HK-2 (cell line): ENCODE results near the gene TRIM34.
"Not testable (repeated sequence)": the region's sequence is repeated elsewhere in the genome, so short reads cannot be mapped to it uniquely, and the experiment has no call there.

ENCODE experiments used
- DNase-seq: peaks from one replicate; pipeline ENCODE4 v3.0.0-alpha.2; 2018; ENCODE audit not compliant: unreplicated experiment

TRIM34 gene

DNA sequence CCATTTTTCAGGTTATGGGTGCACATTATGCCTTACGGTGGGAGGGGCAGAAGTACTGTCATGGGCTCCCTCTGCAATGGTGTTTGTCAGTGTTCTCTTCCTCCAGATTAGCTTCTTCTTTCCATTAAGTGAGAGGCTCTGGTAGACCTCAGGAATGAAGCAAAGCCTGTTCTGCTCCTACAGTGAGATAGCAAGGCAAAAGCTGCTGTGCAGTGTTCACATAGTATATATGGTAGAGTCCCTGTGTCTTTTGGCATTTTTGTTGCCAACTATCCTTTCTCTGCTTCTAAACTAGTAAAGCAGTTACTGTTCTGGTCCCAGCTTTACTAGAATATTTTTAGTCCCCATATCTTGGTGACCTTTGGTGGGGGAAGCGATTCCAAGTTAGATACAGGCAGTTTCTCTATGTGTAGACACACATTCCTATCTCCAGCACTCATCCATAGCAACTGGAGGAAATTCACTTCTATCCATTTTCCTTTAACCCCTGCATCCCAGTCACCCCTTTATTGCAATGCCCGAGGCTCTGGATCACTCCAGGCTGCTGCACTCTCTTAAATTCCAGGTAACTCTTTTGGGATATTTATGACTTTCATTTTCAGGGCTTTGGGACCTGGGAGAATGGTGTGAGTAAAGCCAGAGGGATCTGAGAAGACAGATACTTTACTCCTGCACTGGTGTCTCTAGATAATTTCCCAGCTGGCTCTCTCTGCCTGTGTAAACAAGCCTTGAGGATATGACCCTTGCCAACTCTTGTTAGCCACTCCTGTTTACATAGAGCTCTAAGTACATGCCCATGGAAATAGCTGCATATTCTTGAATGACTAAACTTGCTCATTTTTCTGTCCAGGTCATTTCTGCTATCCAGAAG lies 3.9 kb upstream of the TRIM34 start:
- DNase-seq, result no peak

DNA sequence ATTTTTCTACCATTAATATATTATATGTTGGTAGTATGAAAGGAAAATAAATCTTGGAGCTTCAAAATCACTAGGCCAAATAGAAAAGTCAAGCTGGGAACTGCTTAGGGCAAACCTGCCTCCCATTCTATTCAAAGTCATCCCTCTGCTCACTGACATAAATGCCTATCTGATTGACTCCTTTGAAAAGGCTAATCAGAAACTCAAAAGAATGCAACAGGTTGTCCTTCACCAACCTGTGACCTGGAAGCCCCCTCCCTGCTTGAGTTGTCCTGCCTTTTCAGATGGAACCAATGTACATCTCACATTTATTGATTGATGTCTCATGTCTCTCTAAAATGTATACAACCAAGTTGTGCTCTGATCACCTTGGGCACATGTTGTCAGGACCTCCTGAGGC lies 3.2 kb upstream of the TRIM34 start:
- no peak for DNase-seq

DNA sequence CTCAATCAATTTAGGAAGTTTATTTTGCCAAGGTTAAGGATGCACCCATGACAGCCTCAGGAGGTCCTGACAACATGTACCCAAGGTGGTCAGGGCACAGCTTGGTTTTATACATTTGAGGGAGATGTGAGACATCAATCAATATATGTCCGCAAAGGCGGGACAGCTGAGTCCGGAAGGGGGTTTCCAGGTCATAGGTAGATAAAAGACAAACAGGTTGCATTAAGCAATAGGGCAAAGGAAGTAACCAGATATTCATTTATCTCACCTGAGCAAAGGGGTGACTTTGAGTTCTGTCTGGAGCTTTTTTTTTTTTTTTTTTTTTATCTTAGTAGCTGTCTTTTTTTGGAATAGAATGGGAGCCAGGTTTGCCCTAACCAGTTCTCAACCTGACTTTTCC lies 2.0 kb upstream of the TRIM34 start:
- DNase-seq, result no peak

DNA sequence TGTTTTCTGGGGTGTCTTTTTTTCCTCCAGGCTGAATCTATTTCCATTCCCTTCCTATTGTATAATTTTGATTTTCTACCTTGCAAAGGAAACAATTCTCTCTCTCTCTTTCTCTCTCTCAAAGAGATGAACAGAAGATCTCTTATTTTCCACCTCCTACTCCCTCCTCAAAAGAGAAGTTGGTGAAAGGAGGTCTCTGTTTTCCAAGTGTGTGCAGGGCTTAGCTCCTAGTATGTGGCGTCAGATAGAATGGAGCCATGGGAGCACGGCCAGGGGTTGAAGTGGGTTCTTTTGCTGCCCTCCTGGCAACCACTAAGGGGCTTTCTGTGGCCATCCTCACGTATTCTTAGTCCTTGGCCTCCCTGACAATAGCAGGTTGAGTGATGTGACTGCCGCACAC lies 480 bp downstream of the TRIM34 start:
- no peak for DNase-seq

DNA sequence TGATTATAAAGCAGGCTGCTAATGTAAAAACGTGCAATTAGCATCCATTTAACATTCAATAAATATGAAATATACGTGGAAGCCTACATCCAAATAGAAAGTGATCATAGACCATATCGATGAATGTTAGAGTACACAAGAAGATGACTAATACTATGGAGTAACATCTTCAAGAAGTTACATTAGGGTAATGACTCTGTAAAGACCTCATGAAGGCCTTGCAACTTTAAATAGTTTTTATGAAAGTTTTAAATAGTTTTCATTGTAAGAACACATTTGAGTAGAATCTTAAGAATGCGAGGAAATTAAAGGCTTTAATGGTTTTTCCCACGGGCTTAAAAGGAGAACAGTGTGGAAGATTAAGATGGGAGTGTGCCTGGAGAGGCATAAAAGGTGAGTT lies 1.4 kb downstream of the TRIM34 start:
- no peak for DNase-seq

DNA sequence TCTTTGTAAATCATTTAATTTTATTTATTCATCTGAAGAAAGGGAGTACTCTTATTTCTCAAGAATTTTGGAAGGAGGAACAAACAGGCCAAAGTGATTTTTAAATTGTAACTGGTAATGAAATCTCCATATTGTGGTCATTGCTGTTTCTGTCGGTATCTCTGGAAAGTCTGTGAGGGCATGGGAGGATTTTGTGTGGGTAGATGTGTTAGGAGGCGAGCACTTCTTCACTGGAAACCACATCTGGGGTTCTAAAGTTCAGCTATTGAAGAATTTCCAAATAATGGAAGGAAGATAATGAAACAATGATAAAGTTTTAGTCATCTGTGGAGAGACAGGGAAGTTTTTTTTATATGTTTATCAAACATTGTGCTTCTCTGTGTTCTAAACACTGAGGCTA lies 6.6 kb downstream of the TRIM34 start:
- no peak for DNase-seq

DNA sequence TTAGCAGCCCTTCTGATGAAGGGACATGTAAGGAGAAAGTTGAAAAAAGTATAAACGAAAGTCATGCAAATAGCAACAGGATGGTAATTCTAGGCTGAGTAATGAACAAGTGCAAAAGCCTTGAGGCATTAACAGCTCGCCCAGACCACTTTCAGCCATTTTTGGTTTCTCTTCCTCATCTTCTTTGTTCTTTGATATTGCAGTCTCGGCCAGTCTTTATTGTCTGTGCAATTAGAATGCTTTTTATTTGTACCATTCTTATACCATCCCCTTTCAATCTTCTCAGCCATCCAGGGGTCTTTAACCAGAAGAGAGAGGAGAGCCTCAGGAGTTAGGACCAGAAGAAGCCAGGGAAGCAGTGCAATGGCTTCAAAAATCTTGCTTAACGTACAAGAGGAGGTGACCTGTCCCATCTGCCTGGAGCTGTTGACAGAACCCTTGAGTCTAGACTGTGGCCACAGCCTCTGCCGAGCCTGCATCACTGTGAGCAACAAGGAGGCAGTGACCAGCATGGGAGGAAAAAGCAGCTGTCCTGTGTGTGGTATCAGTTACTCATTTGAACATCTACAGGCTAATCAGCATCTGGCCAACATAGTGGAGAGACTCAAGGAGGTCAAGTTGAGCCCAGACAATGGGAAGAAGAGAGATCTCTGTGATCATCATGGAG lies 7.3 kb downstream of the TRIM34 start:
- DNase-seq, result no peak

DNA sequence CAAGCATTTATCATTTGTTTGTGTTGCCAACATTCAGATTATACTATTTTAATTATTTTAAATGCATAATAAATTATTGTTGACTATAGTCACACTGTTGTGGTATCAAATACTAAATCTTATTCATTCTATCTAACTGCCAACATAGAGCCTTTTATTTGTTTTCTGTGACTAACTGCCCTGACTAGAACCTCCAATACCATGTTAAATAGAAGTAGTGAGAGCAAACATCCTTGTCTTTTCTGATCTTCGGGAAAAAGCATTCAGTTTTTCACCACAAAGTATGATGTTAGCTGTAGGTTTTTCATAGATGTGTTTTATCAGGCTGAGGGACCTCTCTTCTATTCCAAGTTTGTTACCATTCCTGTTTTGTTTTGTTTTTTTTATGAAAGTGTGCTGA lies 15.2 kb downstream of the TRIM34 start:
- DNase-seq, result no peak

DNA sequence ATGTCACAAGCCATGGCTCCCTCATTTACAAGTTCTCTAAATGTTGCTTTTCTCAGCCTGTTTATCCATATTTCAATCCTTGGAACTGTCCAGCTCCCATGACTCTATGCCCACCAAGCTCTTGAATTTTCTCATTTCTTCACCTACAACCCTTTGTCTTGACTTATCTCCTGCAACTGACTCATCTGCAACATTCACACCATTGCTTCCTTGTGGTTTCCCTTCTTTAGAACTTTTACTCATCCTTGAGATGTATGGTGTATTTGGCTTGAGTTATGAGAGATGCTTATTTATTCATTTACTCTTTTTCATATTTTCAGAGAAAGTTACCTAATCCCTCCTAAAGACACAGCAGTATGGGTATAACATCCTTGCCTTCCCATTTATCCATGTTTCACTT lies 18.8 kb downstream of the TRIM34 start:
- no peak for DNase-seq

DNA sequence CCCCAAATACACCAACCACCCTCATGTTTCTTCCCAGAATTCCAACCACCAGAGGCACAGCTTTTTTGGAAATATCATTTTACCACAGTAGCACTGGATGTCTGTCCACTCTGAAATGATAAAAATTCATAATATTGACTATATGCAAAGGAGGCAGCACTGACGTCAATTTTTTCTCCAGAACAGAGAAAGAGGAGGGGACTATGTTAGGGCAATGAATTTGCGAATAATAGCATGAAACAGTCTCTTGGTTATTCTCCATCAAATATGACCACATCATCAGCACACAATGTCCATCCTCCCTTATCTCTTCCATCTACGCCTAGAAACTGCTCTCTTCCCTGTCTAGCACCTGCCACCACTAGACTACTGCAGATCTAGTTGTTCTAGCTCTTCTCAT lies 21.3 kb downstream of the TRIM34 start:
- DNase-seq, result no peak

DNA sequence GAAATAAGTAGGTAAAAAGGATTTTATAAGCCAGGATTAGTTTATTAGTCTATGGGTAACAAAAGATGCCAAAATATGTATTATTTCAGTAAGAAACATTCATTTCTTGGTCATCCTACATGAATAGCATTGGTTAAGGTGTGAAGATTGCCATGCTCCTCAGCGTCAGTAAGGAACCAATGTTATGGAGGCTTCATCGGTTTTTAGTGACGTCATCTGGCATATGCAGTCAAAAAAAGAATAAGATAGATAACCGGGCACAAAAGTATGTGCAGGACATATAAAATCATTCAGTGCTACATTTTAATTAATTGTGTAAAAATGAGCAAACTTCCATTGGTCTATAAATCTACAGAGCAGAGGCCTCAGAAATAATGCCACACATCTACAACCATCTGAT lies 30.7 kb downstream of the TRIM34 start:
- DNase-seq, result no peak

DNA sequence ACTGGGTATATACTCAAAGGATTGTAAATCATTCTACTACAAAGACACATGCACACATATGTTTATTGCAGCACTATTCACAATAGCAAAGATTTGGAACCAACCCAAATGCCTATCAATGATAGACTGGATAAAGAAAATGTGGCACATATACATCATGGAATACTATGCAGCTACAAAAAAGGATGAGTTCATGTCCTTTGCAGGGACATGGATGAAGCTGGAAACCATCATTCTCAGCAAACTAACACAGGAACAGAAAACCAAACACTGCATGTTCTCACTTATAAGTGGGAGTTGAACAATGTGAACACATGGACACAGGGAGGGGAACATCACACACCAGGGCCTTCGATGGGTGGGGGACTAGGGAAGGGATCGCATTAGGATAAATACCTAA lies 32.2 kb downstream of the TRIM34 start:
- DNase-seq, result not testable (repeated sequence)

DNA sequence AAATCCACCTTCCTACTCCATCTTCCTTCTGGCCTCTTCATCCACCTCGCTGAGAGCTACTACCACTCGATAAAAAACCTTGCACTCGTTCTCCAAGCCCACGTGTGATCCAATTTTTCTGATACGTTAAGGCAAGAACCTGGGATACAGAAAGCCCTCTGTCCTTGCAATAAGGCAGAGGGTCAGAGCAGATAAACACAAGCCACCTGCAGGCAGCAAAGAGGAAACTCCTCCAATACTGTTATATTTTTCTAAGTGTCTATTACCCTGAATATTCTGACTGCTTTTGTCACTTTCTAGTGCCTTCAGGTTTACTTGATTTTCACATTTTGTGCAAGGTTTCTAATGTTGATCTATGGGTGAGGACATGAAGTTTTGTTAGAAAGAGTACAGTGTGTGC lies 33.5 kb downstream of the TRIM34 start:
- no peak for DNase-seq

DNA sequence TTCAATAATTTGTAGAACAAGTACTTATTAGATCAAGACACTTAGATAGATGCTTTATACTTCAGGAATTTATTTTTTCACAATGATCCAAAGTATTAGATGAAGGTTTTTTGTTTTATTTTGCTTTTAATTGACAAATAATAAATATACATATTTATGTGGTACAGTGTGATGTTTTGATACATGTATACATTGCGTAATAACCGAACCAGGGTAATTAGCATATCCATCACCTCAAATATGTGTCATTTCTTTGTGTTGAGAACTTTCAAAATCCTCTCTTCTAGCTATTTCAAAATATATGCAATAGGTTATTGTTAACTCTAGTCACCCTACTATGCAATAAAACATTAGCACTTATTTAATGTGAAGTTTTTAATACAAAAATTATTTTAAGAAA lies 38.7 kb downstream of the TRIM34 start:
- DNase-seq, result no peak

DNA sequence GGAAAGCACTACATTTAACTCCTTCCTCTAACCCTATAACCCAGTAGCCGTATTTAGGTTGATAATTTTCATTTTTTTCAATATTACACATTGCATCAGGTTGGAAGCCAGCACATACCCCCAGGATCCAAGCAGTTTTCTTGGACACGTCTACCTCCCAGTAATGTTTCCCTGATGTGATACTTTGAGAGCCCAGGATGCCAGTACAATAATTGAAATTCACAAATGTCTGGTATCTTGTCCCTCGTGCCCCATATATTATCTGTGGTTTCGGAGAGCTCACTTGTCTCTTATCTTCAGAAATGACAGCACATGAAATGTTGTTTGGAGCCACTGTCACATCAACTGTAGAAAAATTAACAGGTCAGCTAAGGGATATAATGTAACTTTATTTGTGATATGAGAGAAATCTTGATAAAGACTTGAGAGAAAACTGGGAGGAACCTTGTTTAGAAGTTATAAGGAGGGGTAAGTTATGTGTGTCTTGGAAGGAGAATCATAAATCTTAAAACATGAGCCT lies 40.3 kb downstream of the TRIM34 start:
- no peak for DNase-seq

DNA sequence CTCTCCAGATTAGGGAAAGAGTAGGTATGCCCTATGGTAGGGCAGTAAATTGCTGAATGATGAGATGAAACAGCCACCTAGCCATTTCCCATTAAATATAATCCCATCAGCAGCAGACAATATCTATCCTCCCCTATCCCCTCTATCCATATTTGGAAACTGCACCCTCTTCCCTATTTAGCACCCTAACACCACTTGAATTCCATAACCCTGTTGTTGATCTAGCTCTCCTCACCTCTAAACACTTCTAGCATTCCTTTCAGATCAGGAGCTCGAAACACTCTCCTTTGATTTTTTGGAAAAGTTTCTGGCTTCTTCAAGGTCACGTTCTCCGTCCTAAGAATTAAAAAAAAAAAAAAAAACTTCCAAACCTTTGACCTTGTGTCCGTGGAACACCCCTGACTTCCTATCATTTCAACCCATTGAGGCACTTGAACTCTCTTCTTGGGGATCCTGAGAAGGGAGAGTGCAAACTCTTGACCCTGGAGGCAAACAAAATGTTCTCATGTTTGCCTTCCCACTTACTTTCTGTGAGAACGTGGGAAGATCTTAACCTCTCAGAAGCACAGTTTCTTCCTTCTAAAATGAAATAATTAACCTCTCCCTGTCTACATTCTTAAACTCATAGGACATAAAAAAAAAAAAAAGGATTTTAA lies 41.1 kb downstream of the TRIM34 start:
- no peak for DNase-seq

DNA sequence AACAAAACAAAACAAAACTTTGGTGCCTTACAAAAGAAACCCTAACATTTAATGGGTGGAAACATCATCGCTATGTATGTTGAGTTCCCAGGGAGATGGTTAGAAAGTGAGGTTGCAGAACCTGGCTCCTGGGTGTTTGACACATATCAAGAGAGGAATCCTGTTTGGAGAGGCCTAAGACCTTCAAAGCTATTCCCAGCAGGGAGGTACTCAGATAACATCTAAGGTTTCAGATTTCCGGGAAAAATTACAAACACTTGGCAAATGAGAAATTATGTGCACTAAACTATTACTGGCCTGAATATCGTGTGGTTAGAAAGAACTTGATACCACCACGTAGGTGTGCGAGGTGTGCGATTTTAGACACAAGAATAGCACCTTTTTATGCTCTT lies 41.6 kb downstream of the TRIM34 start:
- DNase-seq, result no peak

DNA sequence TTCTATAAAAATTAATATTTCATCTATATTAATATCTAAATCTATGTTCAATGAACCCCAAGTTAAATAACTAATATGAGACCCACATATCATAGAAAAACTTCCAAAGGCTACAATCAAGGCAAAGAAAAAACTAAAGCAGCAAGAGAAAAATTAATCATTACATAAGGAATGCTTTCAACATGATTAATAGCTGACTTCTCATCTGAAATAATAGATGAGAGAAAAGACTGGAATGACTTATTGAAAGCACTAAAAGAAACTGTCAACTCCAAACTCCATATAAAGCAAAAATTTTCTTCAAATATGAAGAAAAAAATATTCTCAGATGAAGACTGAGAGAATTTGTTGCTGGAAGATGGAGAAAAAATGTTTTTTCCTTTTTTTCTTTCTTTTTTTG lies 47.0 kb downstream of the TRIM34 start:
- no peak for DNase-seq

DNA sequence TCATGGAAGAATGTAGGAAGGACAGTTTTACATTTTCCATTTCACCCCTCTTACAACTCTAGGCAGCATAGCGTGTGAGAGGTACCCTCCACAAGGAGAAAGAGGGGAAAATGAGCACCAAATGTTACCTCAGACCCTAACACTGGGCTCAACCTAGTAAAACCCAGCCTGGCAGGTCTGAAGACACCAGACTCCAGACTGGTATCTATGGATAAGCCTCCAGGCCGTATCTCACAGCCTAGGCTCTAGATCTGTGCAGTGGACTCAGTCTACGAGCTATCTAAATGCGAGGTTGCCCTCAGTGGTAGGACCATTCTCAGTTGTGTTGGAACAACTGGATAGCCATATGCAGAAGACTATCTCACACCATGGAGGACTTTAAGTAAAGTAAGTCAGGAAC lies 49.6 kb downstream of the TRIM34 start:
- no peak for DNase-seq

DNA sequence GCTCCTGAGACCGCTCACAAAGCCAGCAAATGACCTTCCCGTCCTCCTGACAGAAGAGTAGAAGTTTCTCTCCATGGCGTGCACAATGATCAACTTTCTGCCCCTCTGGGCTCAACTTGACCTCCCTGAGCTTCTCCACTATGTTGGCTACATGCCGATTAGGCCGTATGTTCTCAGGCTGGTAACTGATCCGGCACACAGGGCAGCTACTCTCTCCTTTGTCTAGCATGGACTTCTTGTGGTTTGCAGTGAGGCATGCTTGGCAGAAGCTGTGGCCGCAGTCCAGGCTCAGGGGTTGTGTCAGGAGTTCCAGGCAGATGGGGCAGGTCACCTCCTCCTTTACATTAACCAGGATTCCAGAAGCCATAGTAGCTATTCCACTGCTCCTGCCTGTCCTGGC lies 55.0 kb downstream of the TRIM34 start:
- DNase-seq, result no peak

DNA sequence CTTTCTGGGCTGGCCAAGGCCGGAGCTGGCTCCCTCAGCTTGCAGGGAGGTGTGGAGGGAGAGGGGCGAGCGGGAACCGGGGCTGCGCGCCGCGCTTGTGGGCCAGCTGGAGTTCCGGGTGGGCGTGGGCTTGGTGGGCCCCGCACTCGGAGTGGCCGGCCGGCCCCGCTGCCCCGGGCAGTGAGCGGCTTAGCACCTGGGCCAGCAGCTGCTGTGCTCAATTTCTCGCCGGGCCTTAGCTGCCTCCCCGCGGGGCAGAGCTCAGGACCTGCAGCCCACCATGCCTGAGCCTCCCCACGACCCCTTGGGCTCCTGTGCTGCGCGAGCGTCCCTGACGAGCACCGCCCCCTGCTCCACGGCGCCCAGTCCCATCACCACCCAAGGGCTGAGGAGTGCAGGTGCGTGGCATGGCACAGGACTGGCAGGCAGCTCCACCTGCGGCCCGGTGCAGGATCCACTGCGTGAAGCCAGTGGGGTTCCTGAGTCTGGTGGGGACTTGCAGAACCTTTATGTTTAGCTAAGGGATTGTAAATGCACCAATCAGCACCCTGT lies 58.2 kb downstream of the TRIM34 start:
- not testable (repeated sequence) for DNase-seq

DNA sequence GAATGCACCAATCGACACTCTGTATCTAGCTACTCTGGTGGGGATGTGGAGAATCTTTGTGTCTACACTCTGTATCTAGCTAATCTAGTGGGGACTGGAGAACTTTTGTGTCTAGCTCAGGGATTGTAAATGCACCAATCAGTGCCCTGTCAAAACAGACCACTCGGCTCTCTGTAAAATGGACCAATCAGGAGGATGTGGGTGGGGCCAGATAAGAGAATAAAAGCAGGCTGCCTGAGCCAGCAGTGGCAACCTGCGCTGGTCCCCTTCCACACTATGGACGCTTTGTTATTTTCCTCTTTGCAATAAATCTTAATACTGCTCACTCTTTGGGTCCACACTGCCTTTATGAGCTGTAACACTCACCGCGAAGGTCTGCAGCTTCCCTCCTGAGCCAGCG lies 58.8 kb downstream of the TRIM34 start:
- DNase-seq, result not testable (repeated sequence)
